ENCODE data around the gene DOCK4. TPM values are rescaled to one million over a fixed set of nuclear protein-coding genes. Genes with fewer than 3 reads are reported as not detected.
A peak's percentile ranks its signal among the peaks of the same experiment; 100 is the strongest.

Gene DOCK4
- total and polyA plus RNA-seq, 2 of the 8 experiments (the other 6 are each of a cell fraction or from before 2014, with no cell fraction given), result 5.1 to 23.6 TPM

- TF ChIP-seq RAD21 (IDR thresholded peaks at IDR 0.05 in 1 of 2, conservative IDR thresholded peaks at IDR 0.05 in 1 of 2; ENCODE audit: low read depth in 2 of 2, low read length in 2 of 2), result peak; percentile 86 to 91
- no peak for TF ChIP-seq ASH2L (IDR thresholded peaks at IDR 0.05; ENCODE audit: low read length)
- no peak for TF ChIP-seq MAX (IDR thresholded peaks at IDR 0.05)
- no peak for TF ChIP-seq USF2 (IDR thresholded peaks at IDR 0.05; ENCODE audit: low read length)
- no peak for TF ChIP-seq ZNF274 (IDR thresholded peaks at IDR 0.05; ENCODE audit: borderline replicate concordance, extremely low read depth, low read length)
- TF ChIP-seq CTCF (IDR thresholded peaks at IDR 0.05; ENCODE audit: control extremely low read depth in 1 of 3, insufficient read depth in 1 of 3, low read depth in 1 of 3, low read length in 3 of 3), result peak in 2 of 3 experiments; percentile 79 to 87; a peak in 3 of 4 replicates
- TF ChIP-seq HDAC6 (IDR thresholded peaks at IDR 0.05; ENCODE audit: low read depth, low read length), result no peak
- TF ChIP-seq CEBPB (IDR thresholded peaks at IDR 0.05; ENCODE audit: low read depth, low read length), result peak; percentile 2; the same call in 1 of the 2 replicates
- Histone ChIP-seq H3K79me2 (ENCODE audit: control insufficient read depth in 1 of 2, insufficient read depth in 2 of 2, low read length in 2 of 2) (no peaks in the 10 kb centered on the region), H3K18ac (ENCODE audit: extremely low read depth, low read length) (no peak overlapping the region), H4K20me1 (replicated peaks in 1 of 2; ENCODE audit: control insufficient read depth in 1 of 2, insufficient read depth in 2 of 2, low read length in 2 of 2) (no peaks in the 10 kb centered on the region), H3K56ac (replicated peaks; ENCODE audit: insufficient read length, low read depth, low read length) (no peak overlapping the region), H3K9me3 (ENCODE audit: insufficient read depth in 2 of 2, low read depth in 1 of 2, low read length in 1 of 2) (peaks cover 0 to 3% of the 10 kb centered on the region in 2 experiments; a peak in 1 of 4 replicates), H2BK20ac (ENCODE audit: low read length) (no peak overlapping the region), H2BK15ac (ENCODE audit: low read length) (no peak overlapping the region), H3K36me3 (ENCODE audit: control insufficient read depth in 2 of 4, insufficient read depth in 4 of 4, low read length in 3 of 4) (peaks cover 0 to 3% (median under 1%) of the 10 kb centered on the region in 4 experiments; a peak in 1 of 8 replicates), H4K8ac (ENCODE audit: extremely low read depth, insufficient read depth, low read length) (no peak overlapping the region), H3K23ac (ENCODE audit: insufficient read length) (no peak overlapping the region), H3K4ac (replicated peaks; ENCODE audit: insufficient read length, low read depth, low read length) (no peak overlapping the region), H2BK5ac (ENCODE audit: low read depth, low read length) (no peak overlapping the region), H3K4me2 (ENCODE audit: insufficient read depth in 1 of 2, low read depth in 2 of 2, low read length in 2 of 2) (no peak overlapping the region), H4K91ac (replicated peaks; ENCODE audit: insufficient read length, low read length) (no peak overlapping the region), H3K27ac (ENCODE audit: low read depth, low read length) (no peak overlapping the region), H2BK12ac (ENCODE audit: low read depth, low read length) (no peak overlapping the region), H3K79me1 (ENCODE audit: low read depth, low read length) (no peaks in the 10 kb centered on the region), H3K23me2 (ENCODE audit: low read depth, low read length) (no peaks in the 10 kb centered on the region), H4K5ac (ENCODE audit: insufficient read length, low read depth, low read length) (no peak overlapping the region), H3K27me3 (replicated peaks in 1 of 4; ENCODE audit: control insufficient read depth in 3 of 4, extremely low read depth in 1 of 4, insufficient read depth in 3 of 4, low read length in 3 of 4) (no peaks in the 10 kb centered on the region), H2AFZ (ENCODE audit: low read length) (no peak overlapping the region), H2AK5ac (ENCODE audit: low read depth, low read length) (no peak overlapping the region), H2BK120ac (replicated peaks; ENCODE audit: low read depth, low read length) (no peak overlapping the region), H3K14ac (ENCODE audit: insufficient read length) (no peak overlapping the region), H3K9ac (replicated peaks in 1 of 4; ENCODE audit: extremely low read depth in 1 of 4, low read depth in 3 of 4, low read length in 3 of 4) (no peak overlapping the region), H3K4me3 (ENCODE audit: extremely low read depth in 1 of 4, insufficient read depth in 2 of 4, low read depth in 3 of 4, low read length in 4 of 4) (no peak overlapping the region), H3K4me1 (replicated peaks in 1 of 4; ENCODE audit: control insufficient read depth in 3 of 4, insufficient read depth in 4 of 4, low read length in 3 of 4) (peaks cover 0 to 9% (median 0%) of the 10 kb centered on the region in 4 experiments; a peak in 1 of 7 replicates)
- FAIRE-seq (peak; percentile 97), DNase-seq (ENCODE audit: low read depth in 1 of 2, low spot score in 2 of 2) (no peak)
- WGBS, 2 experiments (ENCODE audit: extremely low coverage in 1 of 2, insufficient coverage in 1 of 2, insufficient read length in 1 of 2, insufficient replicate concordance in 2 of 2, low coverage in 1 of 2, low lambda C conversion rate in 2 of 2, missing lambda C conversion rate in 1 of 2), result 50% methylated on average over 8 of the region's 8 CpGs; no CpG with 5 or more reads in 1 of the 2 experiments
- CTCF ChIA-PET (ENCODE audit: partially characterized antibody), result interaction anchor here (0.5 to 7.8 kb wide), 33 partner anchors 10 to 782 kb away, joined by 3 to 59 read pairs (median 4); partner anchors contain the start of gene LSMEM1
- POLR2A ChIA-PET (ENCODE audit: partially characterized antibody), result interaction anchor here (1.0 kb wide), 1 partner anchor 643 kb away, joined by 3 read pairs; no protein-coding TSS in a partner anchor
Measured at GRCh38 chr7:111741811-111742240, 464.4 kb downstream of the DOCK4 start.

Data from H1 (cell line).